ENCODE results near the gene RASA3. TPM values are rescaled to one million over a fixed set of nuclear protein-coding genes. Genes with fewer than 3 reads are reported as not detected.

The RASA3 gene
- total RNA-seq, 1 experiment from 2014 or later, result 18.6 TPM

- BruUV-seq (replicated peaks), result no TSS peak
- RAD21 ChIA-PET (ENCODE audit: low non-redundant PET in 1 of 2, low total read pairs in 2 of 2, uncharacterized antibody in 2 of 2, unreplicated experiment in 2 of 2), result no interaction called here
These were observed 39.3 kb downstream of the RASA3 start for GRCh38 chr13:114093118-114093517.

GRCh38 chr13:114092468-114092867, 40.0 kb downstream of the RASA3 start:
- no peaks in the 10 kb centered on the region for H3K9me2 ChIP-seq (ENCODE audit: insufficient read depth)
- H3K27me3 ChIP-seq (ENCODE audit: insufficient read depth, low read length), result no peaks in the 10 kb centered on the region
- no peak overlapping the region for H3K4me2 ChIP-seq (ENCODE audit: low read length)
- no peaks in the 10 kb centered on the region for H3K36me3 ChIP-seq (ENCODE audit: control insufficient read depth in 1 of 2, insufficient read depth in 2 of 2, low read length in 2 of 2)
- ATAC-seq, result no peak
- no peak overlapping the region for H3K27ac ChIP-seq (ENCODE audit: low read depth, low read length)
- no peaks in the 10 kb centered on the region for H4K20me1 ChIP-seq (ENCODE audit: insufficient read depth)
- peaks cover 26% of the 10 kb centered on the region; the same call in 1 of the 2 replicates for H3K79me2 ChIP-seq (ENCODE audit: insufficient read depth, low read length)
- TF ChIP-seq SRF (IDR thresholded peaks at IDR 0.05; ENCODE audit: low read depth) (no peak), SIN3A (IDR thresholded peaks at IDR 0.05; ENCODE audit: low read depth) (no peak)
- H3K9ac ChIP-seq (ENCODE audit: low read length), result no peak overlapping the region
- no TSS peak for BruUV-seq (replicated peaks)
- no peak overlapping the region for H3K4me3 ChIP-seq (replicated peaks in 1 of 2; ENCODE audit: low read depth in 1 of 2, low read length in 2 of 2)
- POLR2A ChIA-PET, result no interaction called here
- H3K4me1 ChIP-seq (ENCODE audit: control insufficient read depth in 1 of 2, insufficient read depth in 2 of 2, low read length in 2 of 2), result no peaks in the 10 kb centered on the region
- CTCF ChIA-PET, result no interaction called here
- intact Hi-C loops (cut with micrococcal nuclease), result no loop called here
- H3K9me3 ChIP-seq (ENCODE audit: control insufficient read depth in 1 of 2, insufficient read depth in 1 of 2, low read depth in 1 of 2, low read length in 2 of 2), result peaks cover 0 to 12% of the 10 kb centered on the region in 2 experiments; a peak in 2 of 4 replicates
- H2AFZ ChIP-seq (ENCODE audit: low read depth, low read length, poor library complexity, severe bottlenecking), result no peak overlapping the region
- no peak for DNase-seq (ENCODE audit: low read depth, low spot score)
- RAD21 ChIA-PET (ENCODE audit: low non-redundant PET in 1 of 2, low total read pairs in 2 of 2, uncharacterized antibody in 2 of 2, unreplicated experiment in 2 of 2), result no interaction called here

More at GRCh38 chr13:114093118-114093517, 39.3 kb downstream of the RASA3 start:
- TF ChIP-seq EZH2 (IDR thresholded peaks at IDR 0.05), result no peak
- peaks cover 30% of the 10 kb centered on the region; the same call in 1 of the 2 replicates for H3K79me2 ChIP-seq (ENCODE audit: insufficient read depth, low read length)
- no peaks in the 10 kb centered on the region for H3K9me2 ChIP-seq (ENCODE audit: insufficient read depth)
- no peak for DNase-seq (ENCODE audit: low read depth, low spot score)
- POLR2A ChIA-PET, result no interaction called here
- H3K9ac ChIP-seq (ENCODE audit: low read length), result no peak overlapping the region
- H4K20me1 ChIP-seq (ENCODE audit: insufficient read depth), result no peaks in the 10 kb centered on the region
- H3K27me3 ChIP-seq (ENCODE audit: insufficient read depth, low read length), result no peaks in the 10 kb centered on the region
- no peak overlapping the region for H3K4me2 ChIP-seq (ENCODE audit: low read length)
- H3K36me3 ChIP-seq (ENCODE audit: control insufficient read depth in 1 of 2, insufficient read depth in 2 of 2, low read length in 2 of 2), result no peaks in the 10 kb centered on the region
- no peak overlapping the region for H2AFZ ChIP-seq (ENCODE audit: low read depth, low read length, poor library complexity, severe bottlenecking)
- ATAC-seq, result no peak
- no peak overlapping the region for H3K4me3 ChIP-seq (replicated peaks in 1 of 2; ENCODE audit: low read depth in 1 of 2, low read length in 2 of 2)
- H3K27ac ChIP-seq (ENCODE audit: low read depth, low read length), result no peak overlapping the region
- CTCF ChIA-PET, result no interaction called here
- intact Hi-C loops (cut with micrococcal nuclease), result no loop called here
- no peaks in the 10 kb centered on the region for H3K4me1 ChIP-seq (ENCODE audit: control insufficient read depth in 1 of 2, insufficient read depth in 2 of 2, low read length in 2 of 2)
- peaks cover 0 to 12% of the 10 kb centered on the region in 2 experiments; a peak in 2 of 4 replicates for H3K9me3 ChIP-seq (ENCODE audit: control insufficient read depth in 1 of 2, insufficient read depth in 1 of 2, low read depth in 1 of 2, low read length in 2 of 2)

- DNase-seq (ENCODE audit: low read depth, low spot score) (no peak), ATAC-seq (no peak)
- Histone ChIP-seq H3K27ac (ENCODE audit: low read depth, low read length) (no peak overlapping the region), H3K36me3 (ENCODE audit: control insufficient read depth in 1 of 2, insufficient read depth in 2 of 2, low read length in 2 of 2) (no peaks in the 10 kb centered on the region), H3K9ac (ENCODE audit: low read length) (no peak overlapping the region), H3K9me2 (ENCODE audit: insufficient read depth) (no peaks in the 10 kb centered on the region), H3K9me3 (ENCODE audit: control insufficient read depth in 1 of 2, insufficient read depth in 1 of 2, low read depth in 1 of 2, low read length in 2 of 2) (peaks cover 0 to 12% of the 10 kb centered on the region in 2 experiments; a peak in 2 of 4 replicates), H3K4me2 (ENCODE audit: low read length) (no peak overlapping the region), H2AFZ (ENCODE audit: low read depth, low read length, poor library complexity, severe bottlenecking) (no peak overlapping the region), H4K20me1 (ENCODE audit: insufficient read depth) (no peaks in the 10 kb centered on the region), H3K27me3 (ENCODE audit: insufficient read depth, low read length) (no peaks in the 10 kb centered on the region), H3K4me1 (ENCODE audit: control insufficient read depth in 1 of 2, insufficient read depth in 2 of 2, low read length in 2 of 2) (no peaks in the 10 kb centered on the region), H3K4me3 (replicated peaks in 1 of 2; ENCODE audit: low read depth in 1 of 2, low read length in 2 of 2) (no peak overlapping the region), H3K79me2 (ENCODE audit: insufficient read depth, low read length) (peaks cover 8% of the 10 kb centered on the region; the same call in 1 of the 2 replicates)
- ChIA-PET CTCF (no interaction called here), RAD21 (ENCODE audit: low non-redundant PET in 1 of 2, low total read pairs in 2 of 2, uncharacterized antibody in 2 of 2, unreplicated experiment in 2 of 2) (no interaction called here), POLR2A (no interaction called here)
- intact Hi-C loops (cut with micrococcal nuclease), result no loop called here
- BruUV-seq (replicated peaks), result no TSS peak
- no peak for TF ChIP-seq CTCF (IDR thresholded peaks at IDR 0.05 in 2 of 3, conservative IDR thresholded peaks at IDR 0.05 in 1 of 3; ENCODE audit: borderline replicate concordance in 1 of 3, insufficient read depth in 1 of 3, low read depth in 2 of 3, low read length in 2 of 3)
- no peak for TF ChIP-seq POLR2AphosphoS5 (IDR thresholded peaks at IDR 0.05; ENCODE audit: low read depth, low read length)
- TF ChIP-seq ELF1 (IDR thresholded peaks at IDR 0.05; ENCODE audit: borderline replicate concordance, low read depth), result no peak
- TF ChIP-seq EZH2phosphoT487 (IDR thresholded peaks at IDR 0.05; ENCODE audit: borderline replicate concordance), result no peak
- no peak for TF ChIP-seq MAX (IDR thresholded peaks at IDR 0.05)
These were observed 41.9 kb downstream of the RASA3 start for GRCh38 chr13:114090476-114090875.

Measured in HCT116 (cell line).